Gastrocnemius medialis (tissue), 4 donors: ENCODE results near the gene TMEM130. TPM values are rescaled to one million over a fixed set of nuclear protein-coding genes. Genes with fewer than 3 reads are reported as not detected.

Source experiments
- ATAC-seq, 2 donors: fragments of 150-250 bp; one replicate each; pipeline ENCODE4 v1.9.1; 2016
- DNase-seq, 2 donors: peaks; one replicate each; pipeline ENCODE4 v3.0.0-alpha.2; 2019
- H3K27ac ChIP-seq, 4 donors: fragments of 200-600 bp; sonication (generic); 1 replicate in 1 of 4; 2 replicates in 3 of 4; pipeline ENCODE4 v1.5.1; 2016 to 2018; ENCODE audit warnings: mild to moderate bottlenecking in 2 of 4, moderate library complexity in 1 of 4
- H3K27me3 ChIP-seq, 3 donors: fragments of 200-600 bp; sonication (generic) in 2 of 3; 1 replicate in 1 of 3; 2 replicates in 2 of 3; pipeline versions ENCODE4 v1.5.1 to v1.6.0; 2016 to 2019; ENCODE audit warnings: mild to moderate bottlenecking in 1 of 3, moderate library complexity in 1 of 3
- H3K36me3 ChIP-seq, 2 donors: fragments of 200-600 bp; sonication (generic) in 1 of 2; one replicate each; pipeline ENCODE4 v1.5.1; 2017 to 2018
- H3K4me1 ChIP-seq, 2 donors: fragments of 200-600 bp; sonication (generic) in 1 of 2; one replicate each; pipeline ENCODE4 v1.5.1; 2016 to 2017; ENCODE audit warnings: mild to moderate bottlenecking in 2 of 2
- H3K4me3 ChIP-seq, 4 donors: fragments of 200-600 bp; sonication (generic) in 3 of 4; 1 replicate in 1 of 4; 2 replicates in 3 of 4; pipeline ENCODE4 v1.5.1; 2016 to 2019; ENCODE audit warnings: mild to moderate bottlenecking in 2 of 4
- H3K9me3 ChIP-seq, 3 donors: fragments of 200-600 bp; sonication (generic) in 2 of 3; 1 replicate in 1 of 3; 2 replicates in 2 of 3; pipeline ENCODE4 v1.5.1; 2016 to 2019
- POLR2A ChIP-seq, 2 donors: fragments of 450-650 bp; IDR thresholded peaks; one replicate each; pipeline ENCODE4 v1.6.1; 2017; ENCODE audit warnings: antibody characterized with exemption in 2 of 2, mild to moderate bottlenecking in 2 of 2, moderate library complexity in 2 of 2
- in situ Hi-C, 4 donors: fragments of 200-750 bp; cut with MboI; loops; one replicate each; pipeline versions ENCODE4 v1.15.0 to v1.8.0; 2017; ENCODE audit warnings: low sequenced_read_pairs in 4 of 4
- intact Hi-C: fragments of 100-400 bp; cut with DNase I; formaldehyde crosslinking; loops from one replicate; pipeline ENCODE4 v1.15.1; 2023; ENCODE audit warnings: low total_unique reads
- total RNA-seq, 4 donors: library from RNA; depleted of rRNA; stranded (reverse); fragments of >200 nt; gene quantifications; one replicate each; pipeline versions ENCODE4 v1.1.0 to v1.2.3, GENCODE V29; 2016
- TF ChIP-seq, protein P1 (sequence below), 5 experiments: fragments of 450-650 bp in 3 of 5; fragments of 200-600 bp in 2 of 5; sonication (generic) in 2 of 5; IDR thresholded peaks in 4 of 5; conservative IDR thresholded peaks in 1 of 5; 1 replicate in 4 of 5; 2 replicates in 1 of 5; pipeline ENCODE4 v1.5.1; 2016 to 2019; ENCODE audit warnings: antibody characterized with exemption in 5 of 5, mild to moderate bottlenecking in 3 of 5, moderate library complexity in 3 of 5

TMEM130 gene
- total RNA-seq, 4 donors from 2014 or later, result not detected

DNA sequence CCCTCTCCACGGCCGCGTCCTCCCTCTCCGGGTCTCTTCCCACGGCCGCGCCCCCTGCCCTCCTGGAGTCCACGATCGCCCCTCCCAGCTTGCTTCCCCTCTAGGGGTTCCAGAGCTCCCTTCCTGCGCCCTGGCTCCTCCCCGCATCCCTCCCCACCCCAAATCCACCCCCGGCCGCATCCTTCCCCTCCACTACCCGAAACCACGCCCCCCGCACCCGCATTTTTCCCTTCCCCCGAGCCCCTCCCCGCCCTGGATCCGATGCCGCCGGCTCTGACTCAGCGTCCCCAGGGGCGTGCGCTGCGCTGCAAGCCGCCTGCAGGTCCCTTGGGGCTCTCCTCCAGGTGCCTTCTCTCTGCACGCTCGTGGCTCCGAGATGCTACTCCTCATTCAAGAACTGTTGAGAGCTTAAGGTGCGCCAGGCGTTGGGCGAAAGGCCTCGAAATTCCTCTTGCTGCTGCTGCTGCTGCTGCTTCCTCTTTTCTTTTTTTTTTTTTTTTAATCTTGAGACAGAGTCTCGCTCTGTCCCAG is 372 bp upstream of the TMEM130 start:
- Histone ChIP-seq H3K4me1 (no peaks in the 10 kb centered on the region), H3K4me3 (peak overlapping the region; percentile 27 to 46 (median 34)), H3K9me3 (no peaks in the 10 kb centered on the region), H3K36me3 (no peaks in the 10 kb centered on the region), H3K27ac (no peak overlapping the region), H3K27me3 (peaks cover 15 to 23% (median 22%) of the 10 kb centered on the region in 3 donors)
- ATAC-seq (no peak), DNase-seq (no peak)
- intact Hi-C loops, result loop anchor here (10.0 kb wide), 1 partner anchor 585 kb away; the partner anchor contains the start of gene BRI3
- in situ Hi-C loops, result no loop called here
- TF ChIP-seq POLR2A (IDR thresholded peaks at IDR 0.05), result no peak
- TF ChIP-seq, protein P1, sequence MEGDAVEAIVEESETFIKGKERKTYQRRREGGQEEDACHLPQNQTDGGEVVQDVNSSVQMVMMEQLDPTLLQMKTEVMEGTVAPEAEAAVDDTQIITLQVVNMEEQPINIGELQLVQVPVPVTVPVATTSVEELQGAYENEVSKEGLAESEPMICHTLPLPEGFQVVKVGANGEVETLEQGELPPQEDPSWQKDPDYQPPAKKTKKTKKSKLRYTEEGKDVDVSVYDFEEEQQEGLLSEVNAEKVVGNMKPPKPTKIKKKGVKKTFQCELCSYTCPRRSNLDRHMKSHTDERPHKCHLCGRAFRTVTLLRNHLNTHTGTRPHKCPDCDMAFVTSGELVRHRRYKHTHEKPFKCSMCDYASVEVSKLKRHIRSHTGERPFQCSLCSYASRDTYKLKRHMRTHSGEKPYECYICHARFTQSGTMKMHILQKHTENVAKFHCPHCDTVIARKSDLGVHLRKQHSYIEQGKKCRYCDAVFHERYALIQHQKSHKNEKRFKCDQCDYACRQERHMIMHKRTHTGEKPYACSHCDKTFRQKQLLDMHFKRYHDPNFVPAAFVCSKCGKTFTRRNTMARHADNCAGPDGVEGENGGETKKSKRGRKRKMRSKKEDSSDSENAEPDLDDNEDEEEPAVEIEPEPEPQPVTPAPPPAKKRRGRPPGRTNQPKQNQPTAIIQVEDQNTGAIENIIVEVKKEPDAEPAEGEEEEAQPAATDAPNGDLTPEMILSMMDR (IDR thresholded peaks at IDR 0.05 in 4 of 5, conservative IDR thresholded peaks at IDR 0.05 in 1 of 5), result no peak

DNA sequence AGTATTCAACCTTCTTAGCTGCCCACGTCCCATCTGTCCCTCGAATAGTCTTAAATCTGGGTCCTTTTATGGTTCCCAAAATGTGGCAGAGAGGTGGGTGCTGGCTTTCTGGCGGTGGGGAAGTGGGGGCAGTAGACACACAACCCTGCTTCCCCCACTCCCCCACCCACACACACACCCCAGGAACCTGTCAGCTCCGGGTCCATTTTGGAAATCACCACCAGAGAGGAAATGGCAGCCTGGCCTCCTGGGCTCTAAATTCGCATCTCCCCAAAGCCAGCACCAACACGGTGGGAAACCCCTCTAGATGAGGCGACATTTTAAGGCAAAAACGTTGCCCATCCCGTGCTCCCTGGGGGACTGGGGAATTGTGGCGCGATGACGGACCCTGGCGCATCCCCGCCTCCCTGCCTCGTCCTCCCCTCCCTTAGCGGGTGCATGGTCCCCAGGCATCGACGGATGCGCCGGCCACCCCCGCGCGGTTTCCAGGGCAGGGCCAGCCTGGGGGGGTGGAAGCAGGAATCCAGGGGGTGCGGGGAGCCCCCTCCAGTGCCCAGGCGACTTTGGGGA is 702 bp downstream of the TMEM130 start:
- H3K27ac ChIP-seq, result no peak overlapping the region
- H3K4me1 ChIP-seq, result no peaks in the 10 kb centered on the region
- peaks cover 15 to 23% (median 22%) of the 10 kb centered on the region in 3 donors for H3K27me3 ChIP-seq
- intact Hi-C loops (no loop called here), in situ Hi-C loops (no loop called here)
- no peak for DNase-seq
- ATAC-seq, result no peak
- peak overlapping the region in 1 of 4 donors; percentile 43 for H3K4me3 ChIP-seq
- TF ChIP-seq POLR2A (IDR thresholded peaks at IDR 0.05), result no peak
- TF ChIP-seq, protein P1 (IDR thresholded peaks at IDR 0.05 in 4 of 5, conservative IDR thresholded peaks at IDR 0.05 in 1 of 5), result no peak
- H3K36me3 ChIP-seq, result no peaks in the 10 kb centered on the region
- H3K9me3 ChIP-seq, result no peaks in the 10 kb centered on the region

DNA sequence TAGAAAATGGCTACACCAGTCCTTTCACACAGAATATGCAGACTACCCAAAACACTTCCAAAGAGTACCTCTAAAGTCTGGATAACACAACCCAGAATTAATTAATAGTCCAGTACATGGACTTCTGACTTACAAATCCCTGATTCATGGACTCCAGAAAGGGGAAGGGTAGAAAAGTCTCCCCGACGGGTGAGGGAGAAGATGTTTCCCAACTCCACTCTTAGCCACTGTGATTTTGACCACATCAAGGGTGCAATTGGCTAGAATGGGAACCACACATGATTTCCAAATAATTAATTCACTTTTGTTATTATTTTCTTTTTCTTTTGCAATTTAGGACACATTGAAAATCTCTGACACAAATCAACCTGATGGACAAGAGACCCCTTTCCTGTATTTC is 1.4 kb downstream of the TMEM130 start:
- Histone ChIP-seq H3K9me3 (no peaks in the 10 kb centered on the region), H3K4me1 (no peaks in the 10 kb centered on the region), H3K27me3 (peaks cover 15 to 23% (median 22%) of the 10 kb centered on the region in 3 donors), H3K27ac (no peak overlapping the region), H3K36me3 (no peaks in the 10 kb centered on the region), H3K4me3 (no peak overlapping the region)
- DNase-seq (no peak), ATAC-seq (no peak)
- TF ChIP-seq, protein P1 (IDR thresholded peaks at IDR 0.05 in 4 of 5, conservative IDR thresholded peaks at IDR 0.05 in 1 of 5), result no peak
- TF ChIP-seq POLR2A (IDR thresholded peaks at IDR 0.05), result no peak
- intact Hi-C loops, result no loop called here
- in situ Hi-C loops, result no loop called here

DNA sequence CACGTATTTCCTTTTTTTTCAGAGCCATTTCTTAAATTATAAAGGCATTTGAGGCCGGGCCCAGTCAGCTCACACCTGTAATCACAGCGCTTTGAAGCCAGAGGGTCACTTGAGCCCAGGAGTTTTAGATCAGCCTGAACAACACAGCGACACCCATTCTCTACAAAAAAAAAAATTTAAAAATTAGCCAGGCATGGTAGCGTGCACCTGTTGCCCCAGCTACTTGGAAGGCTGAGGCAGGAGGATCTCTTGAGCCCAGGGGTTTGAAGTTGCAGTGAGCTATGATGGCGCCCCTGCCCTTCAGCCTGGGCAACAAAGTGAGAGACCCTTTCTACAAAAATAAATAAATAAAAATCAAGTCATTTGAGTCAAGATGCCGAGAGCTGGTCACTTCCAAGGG is 3.0 kb downstream of the TMEM130 start:
- TF ChIP-seq POLR2A (IDR thresholded peaks at IDR 0.05), result no peak
- TF ChIP-seq, protein P1 (IDR thresholded peaks at IDR 0.05 in 4 of 5, conservative IDR thresholded peaks at IDR 0.05 in 1 of 5), result no peak
- H3K27me3 ChIP-seq, result peaks cover 14 to 23% (median 22%) of the 10 kb centered on the region in 3 donors
- in situ Hi-C loops (no loop called here), intact Hi-C loops (no loop called here)
- no peaks in the 10 kb centered on the region for H3K4me1 ChIP-seq
- ATAC-seq, result no peak
- no peaks in the 10 kb centered on the region for H3K36me3 ChIP-seq
- no peak for DNase-seq
- no peak overlapping the region for H3K27ac ChIP-seq
- H3K4me3 ChIP-seq, result no peak overlapping the region
- H3K9me3 ChIP-seq, result no peaks in the 10 kb centered on the region
